Activated T-cell treated with anti-CD3 and anti-CD28 coated beads, Interleukin-2, amount 50 U/mL, for 24 hours (primary cell): ENCODE data around the gene RAD54L.

Experiments
- DNase-seq: peaks from one replicate; pipeline ENCODE4 v3.0.0-alpha.2; 2020
- H3K27ac Mint-ChIP-seq: 2 replicates; pipeline ENCODE4 v1.8.0; 2020; ENCODE audit warnings: mild to moderate bottlenecking, mixed read lengths
- H3K27me3 Mint-ChIP-seq: 2 replicates; pipeline ENCODE4 v1.8.0; 2020; ENCODE audit warnings: mixed read lengths
- H3K36me3 Mint-ChIP-seq: 2 replicates; pipeline ENCODE4 v1.8.0; 2020; ENCODE audit warnings: low read depth, mixed read lengths
- H3K4me1 Mint-ChIP-seq: 2 replicates; pipeline ENCODE4 v1.8.0; 2020; ENCODE audit warnings: low read depth, mixed read lengths
- H3K4me3 Mint-ChIP-seq: 2 replicates; pipeline ENCODE4 v1.8.0; 2020; ENCODE audit warnings: mild to moderate bottlenecking, moderate library complexity, mixed read lengths
- H3K9me3 Mint-ChIP-seq: 2 replicates; pipeline ENCODE4 v1.8.0; 2020; ENCODE audit warnings: mixed read lengths

RAD54L gene

DNA sequence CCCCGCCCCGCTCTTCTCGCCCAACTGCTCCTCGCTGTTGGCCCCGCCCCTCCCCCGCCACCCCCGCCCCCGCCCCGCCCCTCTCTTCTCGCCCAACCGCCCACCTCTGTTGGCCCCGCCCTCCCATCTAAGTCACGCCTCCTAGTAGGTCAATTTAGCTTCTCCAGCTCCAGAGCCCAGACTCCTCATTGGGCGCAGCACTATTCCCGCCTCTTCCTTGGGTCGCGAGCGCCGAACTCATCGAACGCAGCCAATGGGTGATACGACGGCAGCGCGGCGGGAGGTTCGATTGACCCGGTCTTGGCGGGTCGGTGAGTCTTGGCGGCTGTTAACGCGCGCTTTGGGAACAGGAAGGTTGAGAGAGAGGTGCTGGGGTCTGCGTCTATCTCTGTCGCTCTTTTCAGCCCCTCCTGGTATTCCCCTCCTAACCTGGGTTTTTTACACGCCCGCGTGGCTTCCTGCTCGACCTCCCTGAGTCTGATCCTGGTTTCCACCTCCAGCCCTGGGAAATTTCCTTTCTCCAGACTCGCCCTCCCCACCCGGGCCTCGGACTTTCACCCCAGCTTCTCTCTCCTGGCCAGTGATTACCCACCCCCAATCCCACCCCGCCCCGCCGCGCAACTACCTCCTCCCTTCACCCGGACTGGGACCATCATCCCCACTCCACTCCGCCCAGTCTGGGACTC lies at the start of gene RAD54L:
Gene RAD54L (plus strand): TSS at position 328 of the 686 bp plus-strand sequence. CDS start 643 bp downstream, outside the sequence.
- H3K9me3 Mint-ChIP-seq: no peaks in the 10 kb centered on the region
- peak within 1 kb of the TSS; percentile 97 for H3K4me3 Mint-ChIP-seq
- H3K27me3 Mint-ChIP-seq: no peaks in the 10 kb centered on the region
- peaks cover 51% of the 10 kb centered on the region for H3K36me3 Mint-ChIP-seq
- H3K27ac Mint-ChIP-seq: peak within 1 kb of the TSS; percentile 98
- peak; percentile 96 for DNase-seq
- peaks cover 31% of the 10 kb centered on the region for H3K4me1 Mint-ChIP-seq

DNA sequence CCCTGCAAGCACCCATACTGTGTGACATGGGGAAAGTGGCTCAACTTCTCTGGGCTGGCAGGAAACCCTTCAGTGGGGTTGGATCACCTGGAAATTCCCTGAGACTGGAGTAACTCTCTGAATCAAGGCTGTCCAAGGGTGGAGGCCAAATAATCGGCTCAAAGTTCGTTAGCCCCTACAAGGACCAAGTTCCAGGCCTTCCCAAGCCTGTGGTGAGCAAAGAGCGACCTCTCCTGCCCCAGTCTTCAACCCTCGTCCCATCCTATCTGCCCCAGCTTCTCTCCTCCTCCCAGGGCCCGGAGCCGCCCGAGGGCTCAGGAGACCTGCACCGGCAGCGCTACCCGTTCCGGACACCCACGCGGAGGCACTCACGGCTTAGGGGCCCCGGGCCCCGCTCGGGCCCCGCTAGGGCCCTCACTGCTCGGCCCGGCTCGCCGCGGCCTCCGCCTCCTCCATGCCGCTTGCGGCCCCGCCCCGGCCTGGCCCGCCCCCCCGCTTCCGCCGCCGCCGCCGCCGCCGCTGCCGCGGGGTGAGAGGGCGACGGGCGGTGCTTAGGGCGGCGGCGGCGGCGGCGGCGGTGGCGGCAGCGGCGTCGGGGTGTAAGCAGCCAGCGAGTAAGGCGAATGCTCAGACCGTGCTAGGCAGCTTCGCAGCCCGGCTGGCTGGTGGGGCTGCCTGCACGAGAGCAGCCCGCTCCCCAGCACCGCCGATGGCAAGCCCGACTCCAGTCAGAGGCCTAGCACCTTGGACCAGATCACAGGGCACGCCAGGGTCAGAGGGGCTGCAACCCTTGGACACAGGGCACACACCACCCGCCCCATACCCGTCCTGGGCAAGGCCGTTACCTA lies 49.4 kb upstream of the RAD54L start, which contains the start of gene POMGNT1:
Gene POMGNT1 (minus strand): TSS at position 471 of the 848 bp plus-strand sequence. CDS start 613 bp downstream, outside the sequence.
- Mint-ChIP-seq H3K4me1 (peaks cover 29% of the 10 kb centered on the region), H3K36me3 (peaks cover 45% of the 10 kb centered on the region), H3K27ac (peak within 1 kb of the TSS; percentile 92), H3K4me3 (peak within 1 kb of the TSS; percentile 88), H3K9me3 (no peaks in the 10 kb centered on the region), H3K27me3 (peaks cover 2% of the 10 kb centered on the region)
- DNase-seq: peak; percentile 88

DNA sequence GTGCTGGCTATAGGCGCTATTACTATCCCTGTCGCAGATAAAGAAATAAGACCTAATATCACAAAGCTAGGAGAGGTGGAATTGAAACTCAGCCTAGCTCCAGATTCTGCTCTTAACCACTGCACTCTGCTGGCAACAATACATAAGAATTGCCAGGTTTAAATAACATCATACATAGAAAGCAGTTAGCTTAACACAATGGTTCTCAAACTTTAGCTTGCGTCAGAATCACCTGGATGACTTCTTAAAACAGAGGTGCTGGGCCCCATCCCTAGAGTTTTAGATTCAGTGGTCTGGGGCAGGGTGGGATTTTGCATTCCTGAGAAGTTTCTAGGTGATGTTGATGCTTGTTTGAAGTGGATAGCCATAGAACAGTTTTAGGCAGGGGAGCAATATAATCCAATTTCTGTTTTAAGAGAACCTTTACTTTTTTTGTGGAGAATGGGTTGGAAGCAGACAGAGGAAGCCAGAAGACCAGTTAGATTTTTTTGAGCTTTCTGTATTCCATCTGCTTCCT lies 48.3 kb upstream of the RAD54L start:
- Mint-ChIP-seq H3K4me3 (peak overlapping the region; percentile 86), H3K27ac (peak overlapping the region; percentile 86), H3K4me1 (peaks cover 35% of the 10 kb centered on the region), H3K9me3 (no peaks in the 10 kb centered on the region), H3K27me3 (peaks cover 2% of the 10 kb centered on the region), H3K36me3 (peaks cover 34% of the 10 kb centered on the region)
- DNase-seq: no peak

DNA sequence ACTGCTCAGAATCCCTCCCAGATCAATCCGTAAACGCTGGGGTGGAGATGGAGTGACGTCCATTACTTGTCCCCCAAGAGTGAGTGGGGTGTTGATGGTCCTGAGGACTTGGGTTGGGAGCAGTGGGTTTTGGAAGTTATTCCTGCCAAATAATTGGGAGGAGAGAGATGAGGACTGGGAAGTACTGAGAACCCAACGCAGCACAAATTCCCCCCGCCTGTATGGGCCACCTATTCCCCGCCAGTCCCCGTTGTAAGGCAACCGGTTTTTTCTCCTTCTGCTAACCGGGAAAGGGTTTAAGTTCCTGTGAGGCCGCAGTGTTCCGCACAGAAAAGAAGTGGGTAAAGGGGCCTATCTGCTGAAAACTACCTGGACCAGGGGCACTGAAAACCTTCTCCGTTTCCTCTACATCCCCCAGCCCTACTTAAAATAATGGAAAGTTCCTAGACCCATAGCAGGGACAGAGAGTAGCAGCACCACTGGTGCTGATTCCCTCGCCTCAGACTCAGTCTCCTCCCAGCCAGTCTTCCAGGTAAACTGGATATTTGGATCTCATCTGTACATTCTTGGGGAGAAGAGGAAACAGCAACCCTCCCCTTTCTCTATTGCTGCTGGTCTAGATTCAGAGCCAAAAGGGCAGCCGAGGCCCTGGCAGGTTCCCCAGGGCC lies 43.7 kb upstream of the RAD54L start:
- no peaks in the 10 kb centered on the region for H3K9me3 Mint-ChIP-seq
- H3K36me3 Mint-ChIP-seq: no peaks in the 10 kb centered on the region
- H3K27me3 Mint-ChIP-seq: peaks cover 2% of the 10 kb centered on the region
- no peak for DNase-seq
- peaks cover 18% of the 10 kb centered on the region for H3K4me1 Mint-ChIP-seq
- H3K4me3 Mint-ChIP-seq: peak overlapping the region; percentile 77
- H3K27ac Mint-ChIP-seq: no peak overlapping the region

DNA sequence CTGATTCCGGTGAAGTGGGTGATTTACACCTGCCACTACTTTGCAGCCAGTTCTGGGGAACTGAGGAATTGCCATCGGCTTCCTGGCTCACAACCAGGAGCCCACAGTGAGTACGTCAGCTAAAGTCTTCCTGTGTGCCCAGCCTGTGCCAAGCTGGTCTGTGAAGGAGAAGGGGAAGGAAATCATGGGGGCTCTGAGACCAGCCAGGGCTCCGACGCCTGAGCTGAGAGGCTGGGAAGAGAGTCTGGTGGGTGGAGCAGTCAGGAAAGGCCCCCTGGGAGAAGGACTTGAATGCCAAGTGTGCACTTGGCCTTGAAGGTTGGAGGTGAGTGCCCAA lies 43.2 kb upstream of the RAD54L start:
- Mint-ChIP-seq H3K9me3 (no peaks in the 10 kb centered on the region), H3K27me3 (peaks cover 2% of the 10 kb centered on the region), H3K4me1 (peaks cover 14% of the 10 kb centered on the region), H3K4me3 (peak overlapping the region; percentile 3), H3K36me3 (no peaks in the 10 kb centered on the region), H3K27ac (no peak overlapping the region)
- DNase-seq: no peak

DNA sequence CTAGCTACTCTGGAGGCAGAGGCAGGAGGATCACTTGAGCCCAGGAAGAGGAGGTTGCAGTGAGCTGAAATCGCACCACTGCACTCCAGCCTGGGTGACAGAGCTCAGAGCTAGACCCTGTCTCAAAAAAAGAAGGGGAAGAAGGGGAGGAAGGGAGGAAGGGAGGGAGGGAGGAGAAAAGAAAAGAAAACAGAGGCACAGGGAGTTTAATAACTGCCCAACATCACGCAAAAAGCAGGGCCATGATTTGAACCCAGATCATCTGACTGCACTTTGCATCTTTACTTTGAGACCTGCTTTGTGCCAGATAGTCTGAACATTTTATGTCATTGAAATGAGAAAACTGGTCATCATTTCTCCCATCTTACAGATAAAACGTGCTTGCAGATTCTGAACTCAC lies 42.4 kb upstream of the RAD54L start:
- Mint-ChIP-seq H3K27me3 (peaks cover 2% of the 10 kb centered on the region), H3K4me1 (peaks cover 12% of the 10 kb centered on the region), H3K27ac (no peak overlapping the region), H3K36me3 (no peaks in the 10 kb centered on the region), H3K9me3 (no peaks in the 10 kb centered on the region), H3K4me3 (no peak overlapping the region)
- DNase-seq: no peak

DNA sequence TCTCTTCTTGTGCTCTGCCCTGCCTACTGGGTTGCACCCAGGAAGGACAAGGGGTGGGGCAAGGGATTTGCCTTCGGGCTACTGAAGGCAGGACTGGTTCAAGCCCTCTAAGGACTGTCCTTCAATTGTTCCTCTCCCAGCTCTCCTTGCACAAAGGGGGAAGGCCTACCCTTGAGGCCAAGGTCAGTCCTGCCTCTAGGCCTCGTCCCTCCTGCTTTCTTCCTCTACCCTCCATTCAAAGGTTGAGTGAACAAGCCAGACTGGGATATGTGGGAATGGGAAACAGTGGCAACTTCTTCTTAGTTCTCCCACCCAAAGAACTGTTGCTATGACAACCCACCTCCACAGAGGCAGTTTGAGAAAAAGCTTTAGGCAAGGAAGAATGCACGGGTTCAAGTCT lies 41.8 kb upstream of the RAD54L start:
- H3K4me1 Mint-ChIP-seq: peaks cover 12% of the 10 kb centered on the region
- peaks cover 2% of the 10 kb centered on the region for H3K27me3 Mint-ChIP-seq
- no peaks in the 10 kb centered on the region for H3K9me3 Mint-ChIP-seq
- H3K4me3 Mint-ChIP-seq: no peak overlapping the region
- no peak for DNase-seq
- no peak overlapping the region for H3K27ac Mint-ChIP-seq
- H3K36me3 Mint-ChIP-seq: no peaks in the 10 kb centered on the region

DNA sequence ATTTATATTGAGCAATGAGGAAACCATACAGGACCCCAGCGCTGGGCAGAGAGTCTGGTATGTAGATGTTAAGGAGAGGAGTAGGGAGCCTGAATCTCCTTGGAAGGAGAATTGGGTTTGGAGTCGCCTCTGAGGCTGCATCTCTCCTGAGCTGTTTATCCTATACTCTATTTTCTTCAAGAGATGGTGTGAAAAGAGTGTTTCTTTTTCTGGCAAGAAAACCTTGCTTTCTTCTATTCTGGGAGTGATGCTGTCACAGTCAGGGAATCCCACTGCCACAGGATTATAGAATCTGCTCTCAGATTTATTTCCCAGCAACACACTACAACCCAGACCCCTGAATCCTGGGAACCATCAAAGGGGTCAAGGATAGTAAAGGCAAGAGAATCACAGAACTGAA lies 41.2 kb upstream of the RAD54L start:
- H3K9me3 Mint-ChIP-seq: no peaks in the 10 kb centered on the region
- H3K27ac Mint-ChIP-seq: no peak overlapping the region
- no peak for DNase-seq
- H3K36me3 Mint-ChIP-seq: no peaks in the 10 kb centered on the region
- H3K4me1 Mint-ChIP-seq: peaks cover 12% of the 10 kb centered on the region
- peaks cover 2% of the 10 kb centered on the region for H3K27me3 Mint-ChIP-seq
- H3K4me3 Mint-ChIP-seq: no peak overlapping the region

DNA sequence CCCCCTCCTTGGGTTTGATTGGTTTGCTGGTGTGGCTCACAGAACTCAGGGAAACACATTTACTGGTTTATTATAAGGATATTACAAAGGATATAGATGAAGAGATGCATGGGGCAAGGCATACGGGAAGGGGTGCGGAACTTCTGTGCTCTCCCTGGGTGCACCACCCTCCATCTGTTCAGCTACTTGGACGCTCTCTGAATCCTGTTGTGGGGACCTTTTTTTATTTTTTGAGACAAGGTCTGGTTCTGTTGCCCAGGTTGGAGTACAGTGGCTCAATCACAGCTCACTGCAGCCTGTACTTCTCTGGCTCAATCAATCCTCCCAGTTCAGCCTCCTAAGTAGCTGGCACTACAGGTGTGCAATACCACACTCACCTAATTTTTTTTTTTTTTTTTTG lies 37.0 kb upstream of the RAD54L start:
- Mint-ChIP-seq H3K27ac (no peak overlapping the region), H3K9me3 (no peaks in the 10 kb centered on the region), H3K4me1 (no peaks in the 10 kb centered on the region), H3K4me3 (no peak overlapping the region), H3K27me3 (no peaks in the 10 kb centered on the region), H3K36me3 (no peaks in the 10 kb centered on the region)
- DNase-seq: no peak

DNA sequence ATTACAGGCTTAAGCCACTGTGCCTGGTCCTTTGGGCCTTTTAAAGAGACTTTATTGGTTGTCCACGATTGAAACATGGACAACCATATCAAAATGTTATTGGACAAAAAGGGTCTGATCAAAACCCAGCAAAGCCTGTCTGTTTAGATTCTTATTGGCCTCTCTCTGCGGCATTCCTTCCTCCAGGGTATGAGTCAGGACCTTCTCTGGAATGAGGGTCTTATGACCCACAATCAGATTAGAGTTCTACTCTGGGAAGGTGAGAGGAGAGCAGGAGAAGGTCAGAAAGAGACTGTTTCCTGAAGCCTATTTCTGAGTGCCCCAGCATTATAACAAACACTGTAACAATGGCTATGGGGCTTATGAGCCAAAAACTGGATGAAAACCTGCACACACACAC lies 36.5 kb upstream of the RAD54L start:
- Mint-ChIP-seq H3K4me1 (no peaks in the 10 kb centered on the region), H3K9me3 (no peaks in the 10 kb centered on the region)
- DNase-seq: no peak

DNA sequence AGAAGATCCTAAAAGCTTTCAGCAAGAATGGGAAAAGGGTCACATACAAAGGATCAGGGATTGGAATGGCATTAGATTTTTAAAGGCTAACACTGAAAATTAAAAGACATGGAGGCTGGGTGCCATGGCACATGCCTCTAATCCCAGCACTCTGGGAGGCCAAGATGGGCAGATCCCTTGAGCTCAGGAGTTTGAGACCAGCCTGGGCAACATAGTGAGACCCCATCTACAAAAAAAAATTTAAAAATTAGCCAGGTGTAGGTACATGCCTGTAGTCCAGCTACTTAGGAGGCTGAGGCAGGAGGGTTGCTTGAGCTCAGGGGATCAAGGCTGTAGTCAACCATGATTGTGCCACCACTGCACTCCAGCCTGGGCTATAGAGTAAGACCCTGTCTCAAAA lies 32.1 kb upstream of the RAD54L start:
- H3K27ac Mint-ChIP-seq: no peak overlapping the region
- no peaks in the 10 kb centered on the region for H3K27me3 Mint-ChIP-seq
- H3K4me1 Mint-ChIP-seq: no peaks in the 10 kb centered on the region
- H3K9me3 Mint-ChIP-seq: no peaks in the 10 kb centered on the region
- no peak overlapping the region for H3K4me3 Mint-ChIP-seq
- DNase-seq: no peak
- H3K36me3 Mint-ChIP-seq: no peaks in the 10 kb centered on the region

More for the DNA sequence above, 36.5 kb upstream of the RAD54L start:
- no peak overlapping the region for H3K4me3 Mint-ChIP-seq
- H3K27me3 Mint-ChIP-seq: no peaks in the 10 kb centered on the region
- no peaks in the 10 kb centered on the region for H3K36me3 Mint-ChIP-seq
- H3K27ac Mint-ChIP-seq: no peak overlapping the region

DNA sequence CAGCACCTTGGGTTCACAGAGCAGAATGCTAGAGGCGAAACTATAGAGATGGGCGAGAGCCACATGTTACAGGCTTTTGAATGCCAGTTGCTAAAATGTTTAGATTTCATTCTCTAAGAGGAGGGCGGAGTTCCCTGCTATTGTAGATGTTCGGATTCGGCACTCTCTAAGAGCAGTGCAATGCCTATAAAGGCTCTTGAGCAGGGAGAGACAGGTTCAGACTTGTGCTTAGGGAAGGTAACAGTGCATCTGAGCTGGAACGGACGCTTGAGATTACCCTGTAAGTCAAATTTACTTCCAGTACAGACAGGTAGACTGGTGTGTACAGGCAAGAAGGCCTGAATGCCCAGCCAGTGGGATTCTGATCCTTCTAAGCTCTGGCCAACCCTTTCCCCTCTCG lies 29.1 kb upstream of the RAD54L start:
- no peak for DNase-seq
- H3K9me3 Mint-ChIP-seq: no peaks in the 10 kb centered on the region
- H3K36me3 Mint-ChIP-seq: no peaks in the 10 kb centered on the region
- no peak overlapping the region for H3K4me3 Mint-ChIP-seq
- no peaks in the 10 kb centered on the region for H3K4me1 Mint-ChIP-seq
- no peaks in the 10 kb centered on the region for H3K27me3 Mint-ChIP-seq
- no peak overlapping the region for H3K27ac Mint-ChIP-seq

DNA sequence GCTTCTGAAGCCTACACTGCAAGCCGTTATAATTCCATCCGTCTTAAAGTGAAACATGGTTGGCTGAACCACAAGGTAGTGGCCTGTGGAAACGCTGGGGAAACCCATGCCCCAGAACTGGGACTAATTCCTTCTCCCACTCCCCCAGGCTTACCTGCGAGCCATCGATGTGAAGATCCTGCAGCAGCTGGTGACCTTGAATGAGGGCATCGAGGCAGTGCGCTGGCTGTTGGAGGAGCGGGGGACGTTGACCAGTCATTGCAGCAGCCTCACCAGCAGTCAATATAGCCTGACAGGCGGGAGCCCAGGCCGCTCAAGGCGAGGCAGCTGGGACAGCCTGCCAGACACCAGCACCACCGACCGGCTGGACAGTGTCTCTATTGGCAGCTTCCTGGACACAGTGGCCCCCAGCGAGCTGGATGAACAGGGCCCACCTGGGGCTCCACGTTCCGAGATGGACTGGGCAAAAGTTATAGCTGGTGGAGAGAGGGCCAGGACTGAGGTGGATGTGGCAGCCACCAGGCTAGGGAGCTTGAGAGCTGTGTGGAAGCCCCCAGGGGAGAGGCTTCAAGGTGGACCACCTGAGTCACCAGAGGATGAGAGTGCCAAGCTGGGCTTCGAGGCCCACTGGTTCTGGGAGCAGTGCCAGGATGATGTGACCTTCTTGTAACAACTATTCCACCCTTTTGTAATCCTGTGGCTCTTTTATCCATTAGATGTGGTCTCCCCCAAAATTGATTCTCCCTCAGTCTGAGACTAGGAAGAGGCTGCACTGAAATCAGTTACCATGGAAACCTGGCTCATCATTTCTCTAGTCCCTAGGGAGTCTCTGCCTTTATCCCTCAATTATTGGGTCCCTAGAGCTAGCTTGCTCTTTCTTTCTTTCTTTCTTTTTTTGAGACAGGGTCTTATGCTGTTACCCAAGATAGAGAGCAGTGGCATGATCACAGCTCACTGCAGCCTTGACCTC lies 27.7 kb upstream of the RAD54L start:
- Mint-ChIP-seq H3K27ac (no peak overlapping the region), H3K9me3 (no peaks in the 10 kb centered on the region), H3K36me3 (no peaks in the 10 kb centered on the region), H3K4me1 (peaks cover 2% of the 10 kb centered on the region), H3K27me3 (no peaks in the 10 kb centered on the region), H3K4me3 (no peak overlapping the region)
- no peak for DNase-seq

DNA sequence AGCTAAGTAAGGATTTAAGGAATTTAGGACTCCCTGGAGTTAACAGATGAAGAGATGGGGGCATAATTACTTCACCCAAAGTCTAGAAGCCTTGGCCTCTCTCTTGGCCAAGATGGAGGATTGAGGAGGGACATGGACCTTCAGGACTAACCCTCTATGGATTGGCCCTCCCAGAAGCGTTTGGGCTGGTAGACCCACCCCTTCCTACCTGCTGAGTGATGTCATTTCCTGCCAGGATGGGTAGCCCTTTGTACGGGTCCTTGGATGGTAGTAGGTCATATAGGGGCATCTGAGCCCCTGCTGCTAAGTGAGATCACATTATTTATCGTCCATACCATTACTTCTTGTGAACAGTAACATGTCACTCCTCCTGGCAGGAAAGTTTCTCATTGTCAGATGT lies 26.8 kb upstream of the RAD54L start:
- Mint-ChIP-seq H3K27me3 (no peaks in the 10 kb centered on the region), H3K9me3 (no peaks in the 10 kb centered on the region), H3K27ac (no peak overlapping the region), H3K4me3 (no peak overlapping the region), H3K4me1 (peaks cover 2% of the 10 kb centered on the region), H3K36me3 (no peaks in the 10 kb centered on the region)
- DNase-seq: no peak
